Dermis blood vessel endothelial cell (primary cell): Measurements from ENCODE around the gene TRRAP. TPM values are rescaled to one million over a fixed set of nuclear protein-coding genes. Genes with fewer than 3 reads are reported as not detected.

Source experiments
- total RNA-seq: library from RNA; depleted of rRNA; stranded (reverse); fragments of >200 nt; gene quantifications from 2 replicates; pipeline ENCODE4 v1.2.3, GENCODE V29; 2014

The TRRAP gene
- total RNA-seq, 1 donor from 2014 or later = 24.2 TPM

Other genes starting within 250 kb of the TRRAP start
- gene TMEM130, start 8.5 kb upstream of the TRRAP start, total RNA-seq = not detected in 2 replicates